Cardiac muscle cell (in vitro differentiated cells and primary cell): Measurements from ENCODE around the gene GEMIN8. TPM values are rescaled to one million over a fixed set of nuclear protein-coding genes. Genes with fewer than 3 reads are reported as not detected.

Experiments used
- DNase-seq, 2 donors: peaks; one replicate each; pipeline versions ENCODE4 v3.0.0 to v3.0.0-alpha.2; 2010 to 2017; ENCODE audit warnings: low read depth in 1 of 2, low spot score in 1 of 2
- H3K27ac ChIP-seq: fragments of 200-600 bp; sonication (generic); 2 replicates; pipeline ENCODE4 v1.5.1; 2016
- H3K27me3 ChIP-seq: fragments of 200-600 bp; sonication (generic); 2 replicates; pipeline ENCODE4 v1.6.0; 2016; ENCODE audit warnings: control low read depth
- H3K36me3 ChIP-seq: fragments of 200-600 bp; sonication (generic); 2 replicates; pipeline ENCODE4 v1.5.1; 2016; ENCODE audit warnings: control low read depth
- H3K4me1 ChIP-seq: fragments of 200-600 bp; sonication (generic); 2 replicates; pipeline ENCODE4 v1.8.1; 2017; ENCODE audit warnings: low read depth, mild to moderate bottlenecking, mixed run types
- H3K4me3 ChIP-seq: fragments of 200-600 bp; sonication (generic); 2 replicates; pipeline ENCODE4 v1.5.1; 2016; ENCODE audit warnings: mild to moderate bottlenecking
- H3K9me3 ChIP-seq: fragments of 200-600 bp; sonication (generic); 2 replicates; pipeline ENCODE4 v1.5.1; 2017; ENCODE audit warnings: low read depth, mild to moderate bottlenecking, control low read depth
- CTCF ChIP-seq: IDR thresholded peaks from 2 replicates; pipeline ENCODE4 v1.5.1; 2012; ENCODE audit warnings: low read depth, mild to moderate bottlenecking, low read length
- polyA plus RNA-seq: library from polyadenylated mRNA; unstranded; fragments of >200 nt; fragmentation: Nextera tagmentation; extraction: Ambion mirVana; gene quantifications from 2 replicates; pipeline ENCODE4 v1.2.1, GENCODE V29; 2016
- total RNA-seq: library from RNA; depleted of rRNA; stranded (reverse); fragments of >200 nt; gene quantifications from 2 replicates; pipeline ENCODE4 v1.2.3, GENCODE V29; 2016

Gene GEMIN8
- total and polyA plus RNA-seq, 2 experiments from 2014 or later, result 19.5 to 41.6 TPM

GRCh38 chrX:14006540-14006939, 23.2 kb downstream of the GEMIN8 start:
- no peaks in the 10 kb centered on the region for H3K4me1 ChIP-seq
- no peak for TF ChIP-seq CTCF
- no peak overlapping the region for H3K27ac ChIP-seq
- H3K27me3 ChIP-seq, result no peaks in the 10 kb centered on the region
- no peak for DNase-seq
- no peak overlapping the region for H3K4me3 ChIP-seq
- no peaks in the 10 kb centered on the region for H3K9me3 ChIP-seq
- no peaks in the 10 kb centered on the region for H3K36me3 ChIP-seq

- no peak overlapping the region for H3K27ac ChIP-seq
- H3K4me3 ChIP-seq, result no peak overlapping the region
- H3K4me1 ChIP-seq, result no peaks in the 10 kb centered on the region
- H3K9me3 ChIP-seq, result no peaks in the 10 kb centered on the region
- H3K36me3 ChIP-seq, result no peaks in the 10 kb centered on the region
- no peak for DNase-seq
- no peak for TF ChIP-seq CTCF
- no peaks in the 10 kb centered on the region for H3K27me3 ChIP-seq
Observed at GRCh38 chrX:14003876-14004425, 25.7 kb downstream of the GEMIN8 start.

GRCh38 chrX:14003028-14003427, 26.7 kb downstream of the GEMIN8 start:
- DNase-seq, result no peak
- Histone ChIP-seq H3K4me3 (no peak overlapping the region), H3K36me3 (no peaks in the 10 kb centered on the region), H3K4me1 (no peaks in the 10 kb centered on the region), H3K27ac (no peak overlapping the region), H3K9me3 (no peaks in the 10 kb centered on the region), H3K27me3 (no peaks in the 10 kb centered on the region)
- no peak for TF ChIP-seq CTCF

- TF ChIP-seq CTCF, result no peak
- Histone ChIP-seq H3K4me3 (no peak overlapping the region), H3K27ac (no peak overlapping the region), H3K27me3 (no peaks in the 10 kb centered on the region), H3K9me3 (no peaks in the 10 kb centered on the region), H3K4me1 (no peaks in the 10 kb centered on the region), H3K36me3 (no peaks in the 10 kb centered on the region)
- no peak for DNase-seq
Observed at GRCh38 chrX:13996650-13997049, 33.0 kb downstream of the GEMIN8 start.

GRCh38 chrX:13994536-13995080, 35.1 kb downstream of the GEMIN8 start:
- no peak for TF ChIP-seq CTCF
- Histone ChIP-seq H3K27me3 (no peaks in the 10 kb centered on the region), H3K36me3 (no peaks in the 10 kb centered on the region), H3K9me3 (no peaks in the 10 kb centered on the region), H3K4me1 (no peaks in the 10 kb centered on the region), H3K27ac (no peak overlapping the region), H3K4me3 (no peak overlapping the region)
- no peak for DNase-seq
